Uterus (tissue), 2 donors: Measurements from ENCODE around the gene MAPRE3.

Source experiments
- POLR2A ChIP-seq, 2 donors: fragments of 450-650 bp; IDR thresholded peaks; one replicate each; pipeline ENCODE4 v1.6.1; 2016; ENCODE audit warnings: antibody characterized with exemption in 2 of 2, mild to moderate bottlenecking in 1 of 2, moderate library complexity in 1 of 2
- TF ChIP-seq, protein P1 (sequence below), 4 experiments: fragments of 200-600 bp in 2 of 4; fragments of 450-650 bp in 2 of 4; sonication (generic) in 2 of 4; IDR thresholded peaks; one replicate each; pipeline ENCODE4 v1.5.1; 2016 to 2019; ENCODE audit warnings: antibody characterized with exemption in 4 of 4, mild to moderate bottlenecking in 2 of 4, moderate library complexity in 1 of 4

DNA sequence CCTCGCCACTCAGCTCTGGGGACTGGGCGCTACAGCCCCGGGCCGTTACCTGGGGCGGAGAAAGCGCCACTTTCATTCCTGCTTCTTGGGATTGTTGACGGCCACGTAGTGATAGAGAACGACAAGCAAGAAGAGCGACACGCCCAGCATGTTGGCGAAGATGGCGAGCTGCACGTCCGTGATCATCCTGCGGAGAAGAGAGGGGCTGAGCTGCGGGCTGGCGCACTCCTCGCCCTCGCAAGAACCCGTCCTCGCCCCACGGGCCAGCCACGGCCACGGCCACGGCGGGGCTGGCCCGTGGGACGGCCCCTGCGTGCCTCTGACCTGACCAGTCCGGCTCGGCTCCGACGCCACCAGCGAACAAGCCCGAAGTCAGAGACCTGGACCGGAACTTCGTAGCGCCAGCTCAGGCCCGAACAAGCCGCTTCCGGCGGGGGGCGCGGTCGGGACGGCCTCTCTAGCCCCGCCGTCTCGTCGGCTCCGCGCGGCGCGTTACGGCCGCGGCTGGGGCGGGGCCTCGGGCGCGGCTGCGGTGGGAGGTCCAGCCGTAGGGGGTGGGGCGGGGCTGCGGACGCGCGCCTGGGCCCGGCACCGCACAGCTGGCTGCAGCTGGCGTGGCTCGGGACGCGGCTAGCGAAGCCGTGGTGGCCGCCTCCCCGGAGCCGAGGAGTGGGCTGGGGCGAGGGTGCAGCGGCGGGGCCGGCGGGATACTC is 101.0 kb downstream of the MAPRE3 start, which contains the start of gene OST4:
- TF ChIP-seq, protein P1, sequence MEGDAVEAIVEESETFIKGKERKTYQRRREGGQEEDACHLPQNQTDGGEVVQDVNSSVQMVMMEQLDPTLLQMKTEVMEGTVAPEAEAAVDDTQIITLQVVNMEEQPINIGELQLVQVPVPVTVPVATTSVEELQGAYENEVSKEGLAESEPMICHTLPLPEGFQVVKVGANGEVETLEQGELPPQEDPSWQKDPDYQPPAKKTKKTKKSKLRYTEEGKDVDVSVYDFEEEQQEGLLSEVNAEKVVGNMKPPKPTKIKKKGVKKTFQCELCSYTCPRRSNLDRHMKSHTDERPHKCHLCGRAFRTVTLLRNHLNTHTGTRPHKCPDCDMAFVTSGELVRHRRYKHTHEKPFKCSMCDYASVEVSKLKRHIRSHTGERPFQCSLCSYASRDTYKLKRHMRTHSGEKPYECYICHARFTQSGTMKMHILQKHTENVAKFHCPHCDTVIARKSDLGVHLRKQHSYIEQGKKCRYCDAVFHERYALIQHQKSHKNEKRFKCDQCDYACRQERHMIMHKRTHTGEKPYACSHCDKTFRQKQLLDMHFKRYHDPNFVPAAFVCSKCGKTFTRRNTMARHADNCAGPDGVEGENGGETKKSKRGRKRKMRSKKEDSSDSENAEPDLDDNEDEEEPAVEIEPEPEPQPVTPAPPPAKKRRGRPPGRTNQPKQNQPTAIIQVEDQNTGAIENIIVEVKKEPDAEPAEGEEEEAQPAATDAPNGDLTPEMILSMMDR (IDR thresholded peaks at IDR 0.05): peak in 2 of 4 experiments; percentile 6 to 18
- peak; percentile 71 to 91 for TF ChIP-seq POLR2A (IDR thresholded peaks at IDR 0.05)
